Tibial nerve (tissue), 3 donors: ENCODE measurements around the gene SH3RF3.

Experiments used
- CTCF ChIP-seq, 5 experiments: fragments of 200-600 bp in 3 of 5; fragments of 450-650 bp in 2 of 5; sonication (generic) in 3 of 5; IDR thresholded peaks; one replicate each; pipeline ENCODE4 v1.5.1; 2016 to 2019; ENCODE audit warnings: antibody characterized with exemption in 5 of 5, mild to moderate bottlenecking in 3 of 5, moderate library complexity in 2 of 5
- POLR2A ChIP-seq, 2 donors: fragments of 450-650 bp; IDR thresholded peaks; one replicate each; pipeline ENCODE4 v1.6.1; 2017; ENCODE audit warnings: antibody characterized with exemption in 2 of 2, mild to moderate bottlenecking in 2 of 2, moderate library complexity in 2 of 2

DNA sequence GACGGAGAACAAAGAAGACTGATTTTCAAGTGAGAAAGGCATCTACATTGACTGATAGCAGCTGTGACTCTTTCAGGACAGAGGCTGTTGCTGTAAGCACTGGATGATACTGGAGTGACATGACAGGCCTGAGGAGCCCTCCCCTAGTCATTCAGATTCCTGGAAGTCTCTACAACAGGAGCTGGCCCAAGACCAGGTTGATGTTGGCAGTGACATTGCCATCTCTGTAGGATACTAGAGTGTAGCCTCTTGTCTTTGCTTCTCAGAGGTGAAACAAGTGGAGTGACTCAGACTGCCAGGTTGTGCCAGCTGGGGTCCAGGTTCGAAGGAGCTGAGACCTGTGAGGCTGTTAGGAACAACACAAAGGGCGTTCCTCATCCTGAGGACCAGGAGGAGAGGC lies 44.7 kb upstream of the SH3RF3 start:
- TF ChIP-seq POLR2A (IDR thresholded peaks at IDR 0.05) (no peak), CTCF (IDR thresholded peaks at IDR 0.05) (no peak)
